Islet of Langerhans (tissue), 1 donor: Measurements from ENCODE around the gene KHDC4.

ENCODE experiments used
- FAIRE-seq: peaks from one replicate; lab custom pipeline; 2011; peaks lifted over from hg19 to GRCh38; lab: Jason Lieb, UNC

The KHDC4 gene

DNA sequence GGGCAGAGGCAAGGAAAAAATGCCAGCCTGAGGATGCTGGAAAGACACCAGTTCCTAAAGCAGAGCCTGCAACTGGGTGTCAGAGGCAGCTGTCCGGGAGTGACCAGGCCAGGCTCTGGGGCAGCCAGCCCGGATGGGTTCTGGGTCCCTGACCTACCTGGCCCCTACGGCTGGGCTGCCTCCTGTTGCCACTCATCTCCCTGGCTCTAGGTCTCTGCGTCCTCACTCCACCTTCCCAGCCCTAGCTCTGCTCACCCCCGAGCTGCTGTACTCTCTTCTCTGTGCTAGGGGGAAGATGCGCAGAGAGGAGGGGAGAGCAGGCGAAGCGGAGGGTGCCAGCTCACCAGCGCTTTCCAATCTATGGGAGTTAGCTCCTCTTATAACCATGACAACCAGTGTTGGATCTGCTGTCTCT lies 35.2 kb upstream of the KHDC4 start:
- FAIRE-seq, result no peak

DNA sequence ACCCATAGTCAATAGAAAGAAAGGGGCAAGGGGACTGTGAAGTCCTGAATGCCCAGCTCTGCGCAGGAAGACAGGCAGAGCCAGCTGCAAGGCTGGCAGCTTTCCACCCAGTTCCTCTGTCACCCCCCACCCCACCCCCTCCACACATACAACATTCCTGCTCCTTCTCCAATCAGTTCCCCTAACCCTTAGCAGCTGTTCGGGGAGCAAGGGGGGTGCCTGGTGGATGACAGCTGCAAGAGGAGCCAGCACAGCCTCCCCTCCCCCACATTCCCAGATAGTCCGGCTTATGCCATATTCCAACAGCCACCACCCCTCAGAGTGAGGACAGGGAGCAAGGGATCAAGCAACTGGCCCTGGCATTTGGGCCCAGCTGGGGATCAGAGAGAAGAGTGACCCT lies 34.5 kb upstream of the KHDC4 start:
- FAIRE-seq, result no peak

DNA sequence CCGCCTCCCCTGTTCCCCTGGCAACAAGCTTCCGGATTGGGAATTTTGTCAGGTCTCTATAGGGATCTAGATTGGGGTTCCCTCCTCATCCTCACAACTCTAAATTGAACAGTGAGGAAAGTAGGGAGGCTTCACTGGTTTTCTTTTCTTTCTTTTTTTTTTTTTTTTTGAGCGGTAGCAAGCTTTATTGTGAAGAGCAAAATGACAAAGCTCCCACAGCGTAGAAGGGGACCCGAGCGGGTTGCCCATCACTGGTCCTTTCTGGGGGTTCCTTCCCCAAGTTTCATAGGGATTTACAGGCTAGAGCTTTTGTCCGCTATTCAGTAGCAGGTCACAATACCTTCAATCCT lies 33.8 kb upstream of the KHDC4 start:
- no peak for FAIRE-seq

DNA sequence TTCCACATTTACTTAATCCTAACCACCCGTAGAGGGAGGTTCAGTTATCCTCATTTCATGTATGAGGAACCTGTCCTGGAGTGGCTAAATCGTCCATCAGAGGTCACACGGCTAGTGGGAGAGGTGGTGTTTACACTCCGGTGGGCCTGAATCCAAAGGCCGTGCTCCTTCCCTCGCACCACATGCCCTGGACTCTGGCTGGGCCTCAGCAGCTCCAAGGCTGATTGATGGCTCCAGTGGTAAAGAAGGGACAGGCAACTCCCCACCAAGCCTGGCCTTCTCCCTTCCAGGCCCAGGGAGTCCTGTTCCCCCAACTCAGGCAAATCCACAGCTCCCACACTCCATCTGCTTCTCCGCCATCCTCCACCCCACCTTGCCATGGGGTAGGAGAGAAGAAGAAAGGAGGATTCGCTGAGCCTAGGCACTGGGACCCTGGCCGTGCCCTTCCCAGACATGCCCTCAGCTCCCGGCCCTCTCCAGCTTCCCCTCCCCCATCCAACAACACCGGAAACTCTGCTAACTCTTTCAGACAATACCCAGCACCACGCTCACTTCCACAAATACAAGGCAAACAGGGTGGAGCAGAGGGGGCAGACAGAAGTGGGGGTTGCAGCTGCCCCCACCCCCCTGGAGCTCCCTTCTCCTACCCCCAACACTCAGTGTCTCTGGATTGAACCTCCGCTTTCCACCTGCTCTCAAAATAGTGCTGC lies 33.3 kb upstream of the KHDC4 start:
- no peak for FAIRE-seq

DNA sequence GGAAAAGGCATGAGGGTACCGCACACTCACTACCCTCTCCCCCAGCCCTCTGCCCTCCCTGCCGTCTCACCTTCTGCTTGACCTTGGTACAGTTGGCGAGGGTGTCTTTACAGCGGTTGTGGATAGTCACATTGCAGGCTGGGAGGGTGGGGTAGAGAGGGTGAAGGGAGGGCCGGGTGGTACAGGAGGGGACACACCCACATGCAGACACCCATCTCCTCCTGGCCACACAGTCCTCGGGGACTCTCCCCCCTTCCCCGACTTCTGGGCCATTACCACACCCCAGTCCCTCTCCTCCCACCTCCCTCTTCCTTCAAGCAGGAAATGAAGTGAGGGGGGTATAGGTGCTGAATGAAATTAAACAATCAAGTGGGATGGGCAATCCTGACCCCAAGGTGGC lies 32.5 kb upstream of the KHDC4 start:
- FAIRE-seq, result no peak

DNA sequence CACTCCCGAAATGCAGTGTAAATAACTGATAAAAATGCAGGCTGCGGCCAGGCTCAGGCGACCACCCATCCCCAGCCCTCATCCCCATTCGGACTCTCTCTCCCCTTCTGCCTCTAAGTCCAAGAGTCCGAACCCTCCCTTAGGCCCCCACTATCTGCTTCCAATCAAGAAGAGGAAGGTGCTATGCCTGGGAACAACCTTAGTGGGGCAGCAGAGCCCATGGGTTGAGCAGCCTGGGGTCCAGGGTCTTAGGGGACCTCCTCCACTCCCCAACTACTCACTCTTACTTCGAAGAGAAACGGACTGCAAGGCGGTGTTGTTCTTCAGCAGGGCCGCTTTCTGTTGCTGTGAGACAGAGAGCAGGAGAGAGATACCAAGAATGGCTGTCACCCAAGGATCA lies 31.9 kb upstream of the KHDC4 start:
- FAIRE-seq, result no peak

DNA sequence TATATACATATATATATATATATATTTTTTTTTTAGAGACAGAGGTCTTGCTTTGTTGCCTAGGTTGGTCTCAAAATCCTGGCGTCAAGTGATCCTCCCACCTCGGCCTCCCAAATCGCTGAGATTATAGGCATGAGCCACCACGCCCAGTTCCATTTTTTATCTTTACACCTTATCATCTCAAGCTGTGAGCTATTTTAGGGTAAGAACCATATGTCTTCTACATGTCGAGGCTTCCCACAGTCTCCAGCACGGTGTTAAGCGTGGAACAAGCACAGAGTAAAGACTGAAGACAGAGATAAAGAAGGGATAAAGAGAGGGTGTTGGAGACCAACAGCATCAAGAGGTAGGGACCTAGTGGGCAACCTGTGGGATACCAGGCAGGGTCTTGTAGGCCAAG lies 30.0 kb upstream of the KHDC4 start:
- no peak for FAIRE-seq

DNA sequence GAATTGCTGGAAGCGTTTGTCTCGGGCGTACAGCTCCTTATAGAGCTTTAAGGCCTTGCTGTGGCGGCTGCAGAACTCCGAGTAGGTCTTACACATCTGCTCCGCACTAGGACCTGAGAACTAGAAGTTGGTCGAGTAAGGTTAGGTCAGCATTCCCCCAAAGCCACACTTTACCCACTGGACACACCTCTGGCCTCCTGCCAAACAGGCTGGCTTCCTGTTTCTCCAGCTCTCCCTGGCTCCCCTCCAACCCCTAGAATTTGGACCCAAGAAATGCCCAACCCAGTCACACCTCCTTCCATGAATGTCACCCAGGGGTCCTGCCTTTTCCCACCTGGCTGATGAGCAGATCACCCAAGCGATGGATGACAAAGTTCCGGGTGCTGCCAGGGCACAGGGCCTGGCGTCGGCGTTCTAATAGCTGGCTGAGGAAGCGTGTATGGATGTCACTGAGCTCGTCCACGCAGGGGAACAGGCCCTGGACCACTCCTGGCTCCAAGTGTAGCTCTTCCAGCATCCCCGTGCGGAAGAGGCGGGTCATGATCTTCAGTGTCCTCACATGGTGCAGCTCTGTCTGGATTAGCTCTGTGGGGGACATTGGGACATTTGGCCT lies 28.5 kb upstream of the KHDC4 start:
- no peak for FAIRE-seq

DNA sequence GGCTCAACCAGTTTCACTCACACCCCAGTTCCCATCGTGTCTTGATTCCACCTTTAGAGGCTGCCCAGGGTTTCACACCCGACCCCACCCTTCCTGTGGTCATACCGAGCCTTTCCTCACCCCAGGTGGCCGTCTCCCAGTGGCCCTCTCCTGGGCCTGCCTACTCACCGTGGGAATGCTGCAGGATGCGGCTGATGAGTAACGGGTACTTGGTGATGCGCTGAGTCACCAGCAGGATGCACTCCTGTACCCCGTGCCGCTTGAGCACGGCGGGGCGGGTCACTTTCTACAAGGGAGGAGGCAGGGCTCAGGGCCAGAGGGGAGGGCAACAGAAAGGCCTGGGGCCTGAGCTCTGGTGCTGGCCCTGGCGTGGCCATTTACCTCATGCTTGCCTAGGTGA lies 27.7 kb upstream of the KHDC4 start:
- no peak for FAIRE-seq

DNA sequence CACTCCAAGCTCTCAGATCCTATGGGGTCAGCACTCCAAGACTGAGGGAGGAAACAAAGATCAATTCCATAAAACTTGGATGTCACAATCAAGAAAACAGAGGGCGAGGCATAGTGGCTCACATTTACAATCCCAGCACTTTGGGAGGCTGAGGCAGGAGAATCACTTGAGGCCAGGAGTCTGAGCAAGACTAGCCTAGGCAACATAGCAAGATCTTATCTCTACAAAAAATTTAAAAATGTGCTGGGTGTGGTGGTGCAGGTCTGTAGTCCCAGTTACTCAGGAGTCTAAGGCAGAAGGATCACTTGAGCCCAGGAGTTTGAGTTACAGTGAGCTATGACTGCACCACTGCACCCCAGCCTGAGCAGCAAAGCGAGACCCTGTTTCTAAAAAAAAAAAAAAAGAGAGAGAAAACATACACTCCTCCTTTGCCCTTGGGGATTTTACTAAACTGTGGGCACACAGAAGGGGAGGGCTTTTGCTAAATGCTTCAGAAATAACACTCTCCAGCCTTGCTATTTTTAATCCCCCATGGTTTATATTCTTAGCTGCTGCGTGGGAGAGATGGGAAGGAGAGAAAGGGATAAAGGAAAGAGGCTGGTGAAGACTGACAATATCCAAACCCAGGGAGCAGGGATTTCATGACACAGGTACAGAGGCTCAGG lies 26.0 kb upstream of the KHDC4 start:
- no peak for FAIRE-seq

DNA sequence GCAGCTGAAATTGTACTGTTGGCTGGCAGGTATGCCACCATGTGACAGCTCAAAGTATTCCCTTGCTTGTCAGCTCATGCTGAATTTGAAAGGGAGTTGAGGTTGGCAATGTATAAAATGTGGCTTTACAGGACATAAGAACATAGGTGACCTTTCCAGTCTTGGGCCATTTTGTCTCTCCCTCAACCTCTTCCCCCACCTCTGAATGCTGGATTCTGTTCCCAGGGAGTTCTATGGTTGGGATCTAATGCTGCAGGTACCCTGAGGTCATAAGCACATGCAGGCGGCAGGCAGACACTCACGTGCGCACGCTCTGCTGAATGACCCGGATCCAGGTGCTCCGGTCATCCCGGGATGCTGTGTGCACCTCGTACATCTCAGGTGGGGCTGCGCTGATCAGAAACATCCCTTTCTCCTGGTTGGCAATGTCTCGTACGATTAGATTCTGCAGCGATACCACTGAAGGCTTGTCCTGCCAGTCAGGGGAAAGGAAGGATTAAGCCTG lies 23.2 kb upstream of the KHDC4 start:
- FAIRE-seq, result no peak

DNA sequence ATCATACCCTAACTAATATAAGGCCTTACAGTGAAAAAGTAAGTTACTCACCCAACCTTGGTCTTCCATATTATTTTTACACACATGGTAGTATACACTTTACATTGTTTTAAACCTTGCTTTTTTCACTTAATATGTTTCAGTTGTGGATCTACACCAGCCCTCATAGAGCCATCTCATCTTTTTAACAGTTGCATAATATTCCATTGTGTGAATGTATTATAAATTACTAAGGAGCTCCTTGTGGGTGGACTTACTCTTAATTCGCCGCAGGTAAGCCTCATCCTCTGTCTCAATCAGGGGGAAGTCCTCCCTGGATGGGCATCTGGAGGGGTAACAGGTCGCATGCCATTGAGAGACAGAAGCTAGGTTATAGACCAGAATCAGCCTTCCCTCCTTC lies 20.4 kb upstream of the KHDC4 start:
- FAIRE-seq, result no peak

DNA sequence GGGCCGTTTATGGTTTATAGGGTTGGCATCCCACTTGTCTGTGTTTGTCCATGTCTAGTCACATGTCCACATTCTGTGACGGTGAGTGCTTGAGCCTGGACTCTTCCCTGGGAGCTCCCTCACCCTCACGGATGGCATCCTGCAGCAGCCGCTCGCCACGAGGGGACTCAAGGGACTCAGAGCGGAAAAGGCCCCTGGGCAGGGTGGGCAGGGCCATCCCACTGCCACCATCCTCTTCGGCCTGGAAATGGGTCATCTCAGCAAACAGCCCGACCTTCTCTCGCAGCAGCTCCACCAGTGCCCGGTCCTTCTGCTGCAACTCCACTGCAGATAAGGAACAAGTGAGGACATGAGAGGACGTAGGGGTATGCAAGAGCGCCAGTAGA lies 18.3 kb upstream of the KHDC4 start:
- no peak for FAIRE-seq

DNA sequence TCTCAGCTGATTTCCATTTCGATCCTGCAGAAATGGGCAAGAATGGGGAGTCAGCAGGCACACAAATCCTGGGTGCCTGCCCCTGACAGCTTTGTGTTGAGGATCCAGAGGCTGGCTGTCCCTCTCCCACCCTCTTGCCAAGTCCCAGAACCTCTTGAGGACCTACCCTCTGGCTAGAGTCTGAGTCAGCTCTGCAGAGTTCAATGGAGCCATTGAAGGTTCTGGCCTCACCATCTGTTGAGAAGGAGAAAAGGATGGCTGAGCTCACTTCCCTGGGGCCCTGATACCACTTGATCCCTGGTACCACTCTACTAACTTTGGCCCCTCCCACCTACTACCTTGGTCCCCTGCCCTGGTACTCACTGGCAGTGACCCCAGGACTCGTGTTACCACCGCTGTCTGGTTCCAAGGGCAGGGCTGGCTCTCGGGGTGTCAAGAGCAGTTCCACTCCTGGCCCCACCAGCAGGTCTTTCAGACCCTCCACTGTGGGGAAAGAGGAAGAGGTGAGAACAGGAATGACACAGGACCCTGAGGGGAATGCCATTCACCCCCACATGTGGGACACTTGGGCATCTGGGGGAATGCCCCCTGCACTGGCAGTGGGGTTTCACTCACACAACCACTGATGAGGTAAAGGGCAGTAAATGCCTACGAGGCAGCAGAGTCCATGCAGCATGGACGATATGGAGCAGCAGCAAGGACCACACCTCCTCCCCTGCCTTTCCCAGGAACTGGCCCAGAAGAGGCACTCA lies 17.7 kb upstream of the KHDC4 start:
- no peak for FAIRE-seq

DNA sequence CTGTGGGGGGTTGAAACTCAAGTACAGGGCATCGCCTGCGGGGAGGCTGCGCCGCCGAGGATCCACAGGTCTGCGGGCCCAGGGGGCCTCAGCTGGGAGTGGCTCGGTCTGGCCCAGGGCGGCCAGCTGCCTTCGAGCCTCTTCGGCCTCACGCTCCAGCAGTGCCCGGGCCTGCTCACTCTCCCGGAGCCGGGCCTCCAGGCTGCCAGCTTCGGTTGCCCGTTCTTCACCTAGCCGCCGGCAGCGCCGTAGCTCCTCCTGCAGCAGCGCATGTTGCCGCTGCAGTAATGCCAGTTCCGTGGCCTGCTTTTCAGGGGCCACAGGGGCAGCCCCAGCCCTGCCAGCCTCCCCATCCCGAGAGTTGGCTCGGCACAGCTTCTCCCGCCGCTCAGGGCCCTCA lies 16.6 kb upstream of the KHDC4 start:
- FAIRE-seq, result no peak

DNA sequence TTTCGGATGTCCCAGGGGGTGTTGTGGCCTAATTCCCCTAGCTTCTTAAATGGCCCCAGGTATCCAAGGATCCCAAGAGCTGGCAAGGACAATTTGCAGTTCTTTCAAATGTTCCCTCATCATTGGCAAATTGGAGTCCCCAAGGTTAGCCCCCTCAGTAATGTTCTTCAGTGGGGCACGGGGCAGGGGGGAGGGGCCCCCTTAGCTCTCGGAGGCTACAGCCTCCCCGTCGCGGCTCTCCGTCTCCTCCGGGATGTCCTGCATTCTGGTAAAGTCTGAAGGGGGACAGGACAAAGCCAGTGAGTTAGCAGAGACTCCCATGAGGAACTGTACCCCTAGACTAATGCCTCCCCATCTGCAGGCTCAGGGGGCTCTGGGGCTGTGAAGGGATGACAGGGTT lies 13.5 kb upstream of the KHDC4 start:
- FAIRE-seq, result no peak

DNA sequence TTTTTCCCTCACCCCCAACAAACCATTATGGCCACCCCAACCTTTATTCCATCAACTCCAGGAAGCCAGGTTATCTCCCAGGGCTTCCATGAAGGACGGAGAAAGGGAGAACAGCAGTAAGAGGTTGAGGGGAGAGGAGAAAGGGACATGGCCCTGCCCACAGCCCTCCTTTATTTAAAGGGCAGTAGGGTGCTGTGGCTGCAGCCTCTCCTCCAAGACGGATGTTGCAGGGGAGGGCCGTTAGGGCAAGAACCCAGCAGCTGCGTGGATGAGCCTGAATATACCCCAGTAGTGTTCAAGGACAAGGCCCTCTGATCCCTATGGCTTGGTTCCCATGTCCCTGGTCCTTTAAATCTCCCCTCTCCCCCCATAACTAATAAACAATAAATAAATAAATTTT lies 13.1 kb upstream of the KHDC4 start:
- FAIRE-seq, result no peak

DNA sequence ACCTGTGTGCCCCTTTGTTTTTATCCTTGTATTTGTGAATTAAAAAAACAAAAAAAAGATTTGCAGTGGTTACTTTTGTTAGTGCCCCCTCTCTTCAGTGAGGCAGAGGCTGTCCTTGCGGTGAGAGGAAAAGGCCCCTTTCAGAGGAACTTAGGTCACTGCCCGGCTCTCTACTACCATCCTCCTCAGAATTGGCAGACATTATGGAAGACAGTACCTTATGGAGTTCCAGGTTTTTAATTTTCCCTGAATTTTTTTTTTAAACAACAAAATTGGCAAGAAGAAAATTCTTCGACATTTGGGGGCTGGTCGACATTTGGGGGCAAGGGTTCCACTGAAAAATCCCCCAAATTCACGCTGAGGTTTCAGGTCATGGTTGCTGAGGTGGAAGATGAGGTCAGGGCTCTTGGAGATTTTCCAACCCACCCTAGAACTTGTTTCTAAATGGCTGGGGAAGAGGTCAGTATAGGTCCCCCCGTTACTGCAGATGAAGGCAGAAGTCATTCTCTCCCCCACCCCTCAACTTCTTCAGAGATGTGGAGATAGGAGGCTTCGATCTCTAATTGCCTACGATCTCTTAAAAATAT lies 12.5 kb upstream of the KHDC4 start:
- no peak for FAIRE-seq

DNA sequence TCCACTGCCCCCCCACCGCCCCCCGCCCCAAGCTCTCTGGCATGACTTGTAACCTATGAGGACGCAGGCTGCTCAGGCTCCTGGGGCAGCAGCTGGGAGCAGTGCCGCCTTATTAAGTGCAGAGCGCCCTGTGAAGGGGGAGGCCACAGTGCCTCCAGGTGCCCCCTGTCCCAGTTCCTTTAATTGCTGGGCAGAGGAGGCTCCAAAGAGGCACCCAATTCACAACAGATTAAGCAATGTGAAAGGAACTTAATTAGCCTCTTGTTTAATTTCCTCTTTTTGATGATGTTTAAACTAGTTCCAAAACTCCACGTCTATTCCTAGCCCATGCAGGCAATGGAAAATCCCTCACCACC lies 10.2 kb upstream of the KHDC4 start:
- no peak for FAIRE-seq

DNA sequence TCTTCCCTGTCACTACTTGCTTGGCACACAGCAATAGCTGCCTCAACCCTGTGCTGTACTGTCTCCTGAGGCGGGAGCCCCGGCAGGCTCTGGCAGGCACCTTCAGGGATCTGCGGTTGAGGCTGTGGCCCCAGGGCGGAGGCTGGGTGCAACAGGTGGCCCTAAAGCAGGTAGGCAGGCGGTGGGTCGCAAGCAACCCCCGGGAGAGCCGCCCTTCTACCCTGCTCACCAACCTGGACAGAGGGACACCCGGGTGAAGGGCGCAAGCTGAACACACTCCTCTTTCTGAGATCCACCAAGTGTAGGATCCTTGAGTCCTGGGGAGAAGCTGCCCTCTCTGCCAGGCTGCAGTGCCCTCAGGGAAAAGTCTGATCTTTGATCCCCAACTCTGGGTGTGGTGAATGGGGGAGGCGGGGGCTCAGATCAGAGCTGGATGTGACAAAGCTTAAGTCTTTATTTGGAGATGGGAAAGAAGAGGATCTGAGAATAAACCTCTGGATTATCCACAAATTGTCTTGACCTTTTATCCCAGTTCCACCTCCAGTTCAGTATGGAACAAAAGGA lies 8.4 kb upstream of the KHDC4 start:
- FAIRE-seq, result no peak

DNA sequence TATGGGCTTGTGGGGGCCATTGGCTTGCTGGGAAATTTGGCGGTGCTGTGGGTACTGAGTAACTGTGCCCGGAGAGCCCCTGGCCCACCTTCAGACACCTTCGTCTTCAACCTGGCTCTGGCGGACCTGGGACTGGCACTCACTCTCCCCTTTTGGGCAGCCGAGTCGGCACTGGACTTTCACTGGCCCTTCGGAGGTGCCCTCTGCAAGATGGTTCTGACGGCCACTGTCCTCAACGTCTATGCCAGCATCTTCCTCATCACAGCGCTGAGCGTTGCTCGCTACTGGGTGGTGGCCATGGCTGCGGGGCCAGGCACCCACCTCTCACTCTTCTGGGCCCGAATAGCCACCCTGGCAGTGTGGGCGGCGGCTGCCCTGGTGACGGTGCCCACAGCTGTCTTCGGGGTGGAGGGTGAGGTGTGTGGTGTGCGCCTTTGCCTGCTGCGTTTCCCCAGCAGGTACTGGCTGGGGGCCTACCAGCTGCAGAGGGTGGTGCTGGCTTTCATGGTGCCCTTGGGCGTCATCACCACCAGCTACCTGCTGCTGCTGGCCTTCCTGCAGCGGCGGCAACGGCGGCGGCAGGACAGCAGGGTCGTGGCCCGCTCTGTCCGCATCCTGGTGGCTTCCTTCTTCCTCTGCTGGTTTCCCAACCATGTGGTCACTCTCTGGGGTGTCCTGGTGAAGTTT lies 7.8 kb upstream of the KHDC4 start:
- FAIRE-seq, result no peak
